GM12801 (cell line): Measurements from ENCODE around the gene ANKRD16.

Experiments
- TF ChIP-seq, protein P1 (sequence below): IDR thresholded peaks from one replicate; pipeline ENCODE4 v1.5.1; 2011; ENCODE audit warnings: control low read depth; ENCODE audit not compliant: insufficient read length; ENCODE audit errors: extremely low read depth

The ANKRD16 gene

DNA sequence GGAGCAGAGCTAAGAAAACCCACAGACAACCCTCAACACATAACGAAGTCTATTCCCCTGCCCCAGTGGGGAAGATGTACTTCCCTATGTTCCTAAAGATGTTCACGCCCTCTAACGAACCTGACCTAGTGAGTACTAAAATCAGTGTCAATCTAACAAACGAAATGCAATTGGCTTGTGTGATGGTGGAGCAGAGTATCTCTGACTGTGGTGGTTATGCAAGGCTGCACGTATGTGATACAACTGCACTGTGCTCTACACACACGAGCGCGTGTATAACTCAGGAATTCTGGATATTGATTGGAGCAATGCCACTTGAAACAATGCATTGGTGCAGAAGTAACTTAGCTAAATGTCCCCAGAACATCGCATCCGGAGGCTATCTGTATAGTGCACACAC is 1.3 kb downstream of the ANKRD16 start:
- TF ChIP-seq, protein P1, sequence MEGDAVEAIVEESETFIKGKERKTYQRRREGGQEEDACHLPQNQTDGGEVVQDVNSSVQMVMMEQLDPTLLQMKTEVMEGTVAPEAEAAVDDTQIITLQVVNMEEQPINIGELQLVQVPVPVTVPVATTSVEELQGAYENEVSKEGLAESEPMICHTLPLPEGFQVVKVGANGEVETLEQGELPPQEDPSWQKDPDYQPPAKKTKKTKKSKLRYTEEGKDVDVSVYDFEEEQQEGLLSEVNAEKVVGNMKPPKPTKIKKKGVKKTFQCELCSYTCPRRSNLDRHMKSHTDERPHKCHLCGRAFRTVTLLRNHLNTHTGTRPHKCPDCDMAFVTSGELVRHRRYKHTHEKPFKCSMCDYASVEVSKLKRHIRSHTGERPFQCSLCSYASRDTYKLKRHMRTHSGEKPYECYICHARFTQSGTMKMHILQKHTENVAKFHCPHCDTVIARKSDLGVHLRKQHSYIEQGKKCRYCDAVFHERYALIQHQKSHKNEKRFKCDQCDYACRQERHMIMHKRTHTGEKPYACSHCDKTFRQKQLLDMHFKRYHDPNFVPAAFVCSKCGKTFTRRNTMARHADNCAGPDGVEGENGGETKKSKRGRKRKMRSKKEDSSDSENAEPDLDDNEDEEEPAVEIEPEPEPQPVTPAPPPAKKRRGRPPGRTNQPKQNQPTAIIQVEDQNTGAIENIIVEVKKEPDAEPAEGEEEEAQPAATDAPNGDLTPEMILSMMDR = no peak

DNA sequence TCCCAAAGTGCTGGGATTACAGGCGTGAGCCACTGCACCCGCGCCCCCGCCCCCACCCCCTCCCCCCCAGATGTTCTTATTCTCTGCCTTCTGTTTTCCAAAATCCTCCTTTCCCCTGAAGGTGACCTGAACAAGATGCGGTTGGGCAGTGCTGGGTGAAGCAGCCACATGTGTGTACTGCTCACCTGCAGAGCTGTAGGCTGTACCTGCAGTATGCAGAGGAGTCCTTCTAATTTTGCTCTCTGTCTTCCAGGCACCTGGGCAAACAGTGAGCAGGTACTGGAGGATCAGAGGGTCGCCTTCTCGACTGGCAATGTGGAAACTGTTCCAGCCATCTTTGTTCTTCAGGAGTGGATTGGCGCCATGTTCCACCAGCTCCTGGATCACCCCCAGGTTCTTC is 2.1 kb downstream of the ANKRD16 start:
- TF ChIP-seq, protein P1 = no peak

DNA sequence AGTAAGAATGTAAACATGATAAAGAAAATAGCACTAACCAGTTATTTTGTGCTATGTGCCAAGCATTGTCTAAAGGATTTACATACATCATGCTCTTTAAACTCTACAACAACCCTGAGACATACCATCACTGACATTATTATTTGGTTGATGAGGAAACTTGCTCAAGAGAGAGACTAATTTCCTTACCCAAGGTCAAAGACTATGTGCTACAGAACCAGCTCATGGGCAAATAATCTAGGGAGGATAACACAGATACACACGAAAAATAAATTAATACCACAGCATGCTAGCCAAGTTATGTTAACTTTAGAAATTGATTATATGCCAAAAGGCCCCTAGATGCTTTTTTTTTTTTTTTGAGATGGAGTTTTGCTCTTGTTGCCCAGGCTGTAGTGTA is 2.7 kb downstream of the ANKRD16 start:
- TF ChIP-seq, protein P1 = no peak

DNA sequence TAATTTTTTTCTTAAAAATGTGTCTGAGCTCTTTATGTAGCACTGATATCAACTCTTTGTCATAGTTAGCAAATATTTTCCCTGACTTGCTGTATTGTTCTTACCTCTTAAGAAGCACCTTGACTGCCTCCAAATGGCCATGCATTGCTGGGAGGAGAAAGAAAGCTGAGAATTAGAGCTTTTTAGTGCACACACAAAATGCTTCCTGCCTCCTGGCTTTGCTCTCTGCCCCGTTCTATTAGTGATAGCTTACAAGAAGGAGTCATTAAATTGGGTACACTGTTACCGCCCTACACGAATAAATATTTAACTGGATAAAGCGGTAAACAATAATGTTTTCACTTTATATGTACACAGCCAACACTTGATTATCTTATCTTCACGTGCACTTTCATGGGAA is 4.1 kb downstream of the ANKRD16 start:
- TF ChIP-seq, protein P1 = no peak

DNA sequence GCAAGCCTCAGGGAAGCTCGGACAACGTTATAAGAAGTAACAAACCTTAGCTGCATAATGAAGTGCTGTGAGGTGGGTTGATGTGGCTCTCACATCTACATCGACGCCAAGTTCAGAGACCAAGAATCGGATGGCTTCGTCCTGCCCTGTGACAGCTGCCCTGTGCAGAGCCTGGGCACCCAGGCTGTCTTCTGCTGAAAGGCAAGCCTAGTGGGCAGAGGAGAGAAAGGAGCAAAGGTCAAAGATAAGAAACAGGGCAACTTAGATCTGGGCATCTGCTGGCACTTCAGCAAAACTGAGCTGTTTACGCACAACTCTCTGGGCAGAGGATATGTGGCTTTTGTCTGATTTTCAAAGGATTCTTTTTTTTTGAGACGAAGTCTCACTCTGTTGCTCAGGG is 6.7 kb downstream of the ANKRD16 start:
- TF ChIP-seq, protein P1 = no peak

DNA sequence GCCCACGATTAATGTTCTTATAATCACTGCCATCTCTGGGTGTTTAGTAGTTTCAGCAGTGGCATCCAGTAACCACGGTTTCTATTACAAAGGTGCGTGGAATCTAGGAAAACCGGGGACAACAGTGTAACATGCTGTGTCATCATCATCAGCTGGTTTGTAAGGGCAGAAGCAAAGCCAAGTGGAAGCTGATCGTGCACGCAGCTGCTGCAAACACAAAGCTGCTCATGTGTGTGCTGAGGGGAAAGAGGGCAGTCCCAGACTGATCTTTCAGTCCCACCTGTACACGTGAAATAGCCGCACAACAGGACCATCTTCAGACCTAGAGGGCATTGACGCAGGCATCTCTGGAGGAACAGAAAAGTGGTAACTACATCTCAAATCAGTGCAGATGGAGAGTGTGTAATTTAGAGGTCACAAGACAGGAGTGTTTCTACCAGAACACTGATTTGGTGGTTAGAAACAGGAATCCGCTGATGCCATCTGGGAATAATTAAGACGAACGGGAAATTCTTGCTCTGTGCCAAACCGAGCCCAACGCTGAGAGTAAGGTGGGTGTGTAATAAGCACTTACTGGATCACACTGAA is 13.4 kb downstream of the ANKRD16 start:
- TF ChIP-seq, protein P1 = no peak

DNA sequence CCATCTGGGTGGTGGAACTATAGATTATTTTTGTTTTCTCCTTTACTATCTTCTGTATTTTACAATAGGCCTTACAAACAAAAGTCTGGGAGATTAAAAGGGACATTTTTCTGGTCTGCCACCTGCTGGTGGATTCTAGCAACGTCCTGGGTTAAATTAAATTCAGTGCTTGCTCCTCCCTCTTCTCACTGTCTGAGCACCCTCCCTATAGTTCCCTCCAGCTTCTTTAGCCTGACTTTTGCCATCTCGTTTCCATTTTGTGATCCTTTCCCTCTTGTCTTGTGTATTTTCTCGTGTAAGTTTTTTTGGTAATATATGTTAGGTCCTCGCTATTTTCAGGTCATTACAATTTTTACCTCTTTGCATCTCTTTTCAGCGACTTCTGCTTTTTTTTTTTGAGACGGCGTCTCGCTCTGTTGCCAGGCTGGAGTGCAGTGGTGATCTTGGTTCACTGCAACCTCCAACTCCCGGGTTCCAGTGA is 16.1 kb downstream of the ANKRD16 start:
- TF ChIP-seq, protein P1 = no peak
